Right cardiac atrium (tissue), 5 donors: ENCODE data around the gene ZNF112. TPM values are rescaled to one million over a fixed set of nuclear protein-coding genes. Genes with fewer than 3 reads are reported as not detected.
"Not testable (repeated sequence)": the region's sequence is repeated elsewhere in the genome, so short reads cannot be mapped to it uniquely, and the experiment has no call there.

Experiments
- ATAC-seq, 2 donors: fragments of 200-7000 bp; cut with Tn5 transposase; one replicate each; pipeline versions ENCODE4 v1.8.0 to v1.9.1; 2020; ENCODE audit warnings: moderate library complexity in 2 of 2, mild to moderate bottlenecking in 1 of 2
- DNase-seq, 3 donors: peaks; one replicate each; pipeline ENCODE4 v3.0.0-alpha.2; 2020
- H3K27ac ChIP-seq: one replicate; pipeline ENCODE4 v1.5.1; 2013; ENCODE audit warnings: mild to moderate bottlenecking, low read length, control low read depth, moderate library complexity
- H3K27me3 ChIP-seq: one replicate; pipeline ENCODE4 v1.6.1; 2013; ENCODE audit not compliant: control insufficient read depth, insufficient read depth
- H3K4me1 ChIP-seq: one replicate; pipeline ENCODE4 v1.6.1; 2013; ENCODE audit warnings: low read length; ENCODE audit not compliant: control insufficient read depth, insufficient read depth
- H3K4me3 ChIP-seq: one replicate; pipeline ENCODE4 v1.5.1; 2013; ENCODE audit warnings: low read length, control low read depth
- H3K9me3 ChIP-seq: one replicate; pipeline ENCODE4 v1.6.1; 2013; ENCODE audit warnings: low read length; ENCODE audit not compliant: control insufficient read depth
- WGBS: extraction: QIAGEN DNeasy Blood & Tissue Kit; methylation state at CpG from one replicate; pipeline ENCODE4 v1.1.7; 2013; 5-methylcytosine and 5-hydroxymethylcytosine counted together
- intact Hi-C, 4 donors: fragments of 100-400 bp; cut with DNase I; formaldehyde crosslinking; loops; one replicate each; pipeline versions ENCODE4 v1.11.0 to v1.14.0; 2022 to 2023
- long read RNA-seq, 4 donors: library from polyadenylated mRNA; unstranded; transcript quantifications; one replicate each; pipeline ENCODE4 v2.0.0, GENCODE V29; 2020 to 2021
- polyA plus RNA-seq: library from polyadenylated mRNA; stranded (reverse); fragments of 200-250 nt; gene quantifications from one replicate; pipeline ENCODE4 v1.2.3, GENCODE V29; 2013
- total RNA-seq, 4 donors: library from RNA; stranded (reverse); fragmentation: NEBNext Ultra II Directional; extraction: Animal tissue kit (Norgen Biotek cat#: 25700); gene quantifications; one replicate each; pipeline ENCODE4 v1.2.1, GENCODE V29; 2021
- donor health status: healthy with polysubstance abuse.
- donor health status: DM: no; HTN: yes; CAD: no.
- donor health status: DM: no; HTN: no; CAD: no.
- donor health status: DM: no; HTN: yes; CAD: no; lungs with severe emphysema.
- donor health status: DM: yes; HTN: yes; CAD: no.

Gene ZNF112
- 1 to 10 TPM; 5.2 to 7.3 (median 5.9) TPM for total RNA-seq
- polyA plus RNA-seq = 2.6 TPM
- long read RNA-seq, donor 1, partial matches to known transcripts = 2 of 7 reads
- long read RNA-seq, donor 1, other reads (novel, unspliced or antisense) = 1 of 7 reads
- long read RNA-seq, donor 2 = 0 reads
- long read RNA-seq, donor 3, partial matches to known transcripts = 1 of 8 reads
- long read RNA-seq, donor 3, other reads (novel, unspliced or antisense) = 1 of 8 reads
- long read RNA-seq, donor 4, partial matches to known transcripts = 0 of 1 reads
- long read RNA-seq, donor 4, other reads (novel, unspliced or antisense) = 0 of 1 reads

GRCh38 chr19:44356383-44357111, at the start of gene ZNF112:
TSS of gene ZNF112 (minus strand) at chr19:44356680. CDS start at chr19:44340539, 16,141 bp downstream.
- intact Hi-C loops = no loop called here
- Histone ChIP-seq H3K27ac (peak within 1 kb of the TSS; percentile 58), H3K9me3 (no peaks in the 10 kb centered on the region), H3K4me3 (peak within 1 kb of the TSS; percentile 56), H3K27me3 (no peaks in the 10 kb centered on the region), H3K4me1 (no peaks in the 10 kb centered on the region)
- DNase-seq (peak; percentile 87 to 91 (median 89)), ATAC-seq (peak; percentile 100)
- WGBS = under 1% methylated on average over 38 of the region's 38 CpGs

DNA sequence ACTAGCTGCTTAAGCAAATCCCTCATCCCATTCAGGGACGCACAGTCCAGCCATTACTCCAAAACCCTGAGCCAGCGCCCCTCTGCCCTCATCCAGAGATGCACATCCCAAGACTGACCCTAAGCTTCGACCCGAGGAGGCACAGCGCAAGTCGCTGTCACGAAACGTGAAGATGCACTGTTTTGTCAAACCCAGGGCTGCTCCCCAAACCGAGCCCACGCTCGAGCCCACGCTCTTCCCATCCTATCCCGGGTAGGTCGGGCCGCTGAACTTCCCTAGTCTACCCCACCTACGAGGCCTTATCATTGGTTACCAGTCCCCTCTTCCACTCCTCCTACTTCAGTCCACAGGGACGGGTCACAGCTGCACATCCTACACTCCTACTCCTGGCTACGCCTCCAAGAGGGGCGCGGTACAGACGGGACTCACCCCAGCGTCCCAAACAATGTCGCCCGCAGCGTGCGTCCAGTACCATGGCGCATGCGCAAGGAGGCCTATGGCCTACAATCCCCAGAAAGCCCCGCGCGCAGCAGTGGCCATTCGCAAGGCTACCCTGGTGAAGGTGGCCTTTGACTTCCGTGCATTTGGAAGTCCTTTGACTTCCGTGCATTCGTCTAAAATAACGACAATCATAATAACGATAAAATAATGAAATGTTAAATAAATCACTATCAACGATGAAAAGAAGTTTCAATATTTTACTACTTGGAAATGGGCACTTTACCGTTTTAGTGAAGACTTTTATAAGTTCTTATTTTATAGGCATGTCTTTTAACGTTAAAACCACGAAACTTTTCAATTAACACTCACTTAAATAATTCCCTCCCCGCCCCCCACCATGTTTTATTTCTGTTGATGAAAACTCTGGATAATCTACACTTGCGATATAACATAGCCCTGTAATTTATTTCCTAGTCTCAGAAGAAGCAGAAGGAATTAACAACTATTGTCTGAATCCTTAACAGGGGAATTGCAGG, 44.9 kb upstream of the ZNF112 start, which contains the start of gene ZNF285:
TSS of gene ZNF285 (minus strand) at position 470 of the 977 bp plus-strand sequence. CDS start 4,395 bp downstream, outside the sequence.
- no peak within 1 kb of the TSS for H3K27ac ChIP-seq
- no peaks in the 10 kb centered on the region for H3K27me3 ChIP-seq
- ATAC-seq (peak; percentile 100), DNase-seq (peak; percentile 97 to 99 (median 98))
- intact Hi-C loops = no loop called here
- peak within 1 kb of the TSS; percentile 46 for H3K4me3 ChIP-seq
- 6% methylated on average over 43 of the region's 43 CpGs for WGBS
- peaks cover 1% of the 10 kb centered on the region for H3K9me3 ChIP-seq
- H3K4me1 ChIP-seq = no peaks in the 10 kb centered on the region

GRCh38 chr19:44389268-44389667, 32.8 kb upstream of the ZNF112 start:
- DNase-seq, H3K27me3 ChIP-seq, H3K9me3 ChIP-seq, intact Hi-C loops, H3K4me3 ChIP-seq, H3K27ac ChIP-seq, H3K4me1 ChIP-seq, ATAC-seq: not testable (repeated sequence)
- 95% methylated on average over 4 of the region's 4 CpGs for WGBS

DNA sequence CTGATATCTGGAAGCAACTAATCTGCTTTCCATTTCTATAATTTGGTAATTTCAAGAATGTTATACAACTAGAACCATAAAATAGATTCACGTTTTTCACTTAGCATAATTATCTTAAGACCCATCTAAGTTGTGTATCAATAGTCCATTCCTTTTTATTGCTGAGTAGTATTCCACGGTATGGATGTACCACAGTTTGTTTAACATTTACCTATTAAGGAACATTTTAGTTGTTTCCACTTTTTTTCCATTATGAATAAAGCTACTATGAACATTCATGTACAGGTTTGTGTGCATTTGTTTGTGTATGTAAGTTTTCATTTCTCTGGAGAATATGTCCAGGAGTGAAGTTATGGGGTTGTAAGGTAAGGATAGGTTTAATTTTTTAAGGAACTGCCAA, 18.3 kb upstream of the ZNF112 start:
- ATAC-seq = no peak
- Histone ChIP-seq H3K9me3 (no peaks in the 10 kb centered on the region), H3K27me3 (no peaks in the 10 kb centered on the region), H3K4me1 (no peaks in the 10 kb centered on the region), H3K4me3 (no peak overlapping the region), H3K27ac (no peak overlapping the region)
- 48% methylated on average over 2 of the region's 2 CpGs for WGBS
- intact Hi-C loops = no loop called here
- no peak for DNase-seq

DNA sequence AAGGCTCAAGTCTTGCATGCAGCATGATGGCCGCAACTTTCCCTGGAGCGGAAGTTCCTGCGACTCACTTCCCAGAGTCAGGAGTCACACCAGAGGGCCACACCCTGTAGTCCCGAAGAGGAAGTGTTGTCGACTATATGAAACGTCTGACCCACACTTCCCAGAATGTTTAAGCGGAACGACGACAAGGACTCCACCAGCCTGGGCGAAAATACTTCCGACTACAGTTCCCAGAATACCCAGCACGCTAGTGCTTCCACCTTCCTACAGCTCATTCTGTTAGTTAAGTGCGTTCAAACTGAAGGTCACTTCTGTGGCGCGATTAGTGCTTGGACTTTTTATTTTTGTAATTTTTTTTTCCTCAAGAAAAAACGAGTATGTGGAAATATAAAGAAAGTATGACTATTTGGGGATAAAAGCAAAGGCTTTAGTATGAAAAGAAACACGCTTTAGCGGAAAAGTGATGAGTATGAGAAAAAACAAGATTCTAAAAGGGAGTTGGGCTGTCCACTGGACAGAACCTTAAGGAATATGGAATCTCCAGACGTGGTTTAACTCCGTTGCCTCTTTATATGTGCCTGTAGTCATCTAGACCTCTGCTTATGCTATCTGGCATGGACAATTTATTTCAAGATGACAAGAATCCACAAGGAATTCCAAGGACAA, 15.5 kb upstream of the ZNF112 start:
- DNase-seq = no peak
- peaks cover 2% of the 10 kb centered on the region for H3K9me3 ChIP-seq
- H3K4me3 ChIP-seq = no peak overlapping the region
- H3K27ac ChIP-seq = no peak overlapping the region
- no peaks in the 10 kb centered on the region for H3K27me3 ChIP-seq
- ATAC-seq = no peak
- intact Hi-C loops = no loop called here
- WGBS = 58% methylated on average over 20 of the region's 20 CpGs
- H3K4me1 ChIP-seq = no peaks in the 10 kb centered on the region

DNA sequence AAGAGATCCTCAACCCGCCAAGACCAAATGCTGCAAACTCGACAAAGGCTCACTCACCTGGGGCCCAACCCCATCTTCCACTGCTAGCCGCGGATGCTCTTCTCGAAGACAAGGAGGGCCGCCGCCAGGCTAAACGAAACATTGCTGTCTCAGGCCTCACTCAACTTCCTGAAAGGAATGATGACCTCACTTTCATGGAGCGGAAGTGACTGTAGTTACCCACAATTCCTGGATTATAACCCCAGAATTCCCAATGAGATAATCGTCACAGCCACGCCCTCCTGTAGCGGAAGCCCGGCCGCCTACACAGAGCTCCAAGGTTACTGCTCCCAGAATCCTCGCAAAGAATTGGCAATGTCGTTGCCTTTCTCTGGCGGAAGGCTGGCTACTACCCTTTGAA, 10.5 kb upstream of the ZNF112 start:
- Histone ChIP-seq H3K9me3 (peaks cover 2% of the 10 kb centered on the region), H3K4me1 (no peaks in the 10 kb centered on the region), H3K4me3 (no peak overlapping the region), H3K27ac (no peak overlapping the region), H3K27me3 (no peaks in the 10 kb centered on the region)
- DNase-seq (no peak), ATAC-seq (no peak)
- intact Hi-C loops = no loop called here
- 39% methylated on average over 17 of the region's 17 CpGs for WGBS

- Histone ChIP-seq H3K27me3 (no peaks in the 10 kb centered on the region), H3K9me3 (peaks cover 5% of the 10 kb centered on the region), H3K4me1 (no peaks in the 10 kb centered on the region), H3K27ac (no peak overlapping the region), H3K4me3 (no peak overlapping the region)
- WGBS = 86% methylated on average over 4 of the region's 4 CpGs
- ATAC-seq (no peak), DNase-seq (no peak)
- intact Hi-C loops = no loop called here
Observed at GRCh38 chr19:44346556-44346955, 9.9 kb downstream of the ZNF112 start.

DNA sequence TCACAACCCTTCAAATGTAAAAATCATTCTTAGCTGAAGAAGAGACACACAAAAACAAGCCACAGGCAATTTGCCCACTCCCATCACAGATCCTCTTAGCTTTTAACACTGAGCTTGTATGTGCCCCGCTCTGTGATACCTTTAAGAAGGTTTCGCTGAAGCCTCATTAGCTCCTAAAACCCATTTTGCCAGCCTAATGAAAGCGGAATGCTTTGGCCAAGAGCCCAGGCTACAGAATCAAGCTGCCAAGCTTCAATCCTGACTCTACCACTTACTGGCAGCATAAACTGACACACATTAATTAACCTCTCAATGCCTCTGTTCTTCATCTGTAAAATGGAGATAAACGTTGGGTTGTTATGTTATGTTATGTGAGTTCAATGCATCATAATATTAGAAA, 10.5 kb downstream of the ZNF112 start:
- peaks cover 5% of the 10 kb centered on the region for H3K9me3 ChIP-seq
- H3K27ac ChIP-seq = no peak overlapping the region
- H3K27me3 ChIP-seq = no peaks in the 10 kb centered on the region
- H3K4me1 ChIP-seq = no peaks in the 10 kb centered on the region
- whole genome bisulfite sequencing = 69% methylated on average over 4 of the region's 4 CpGs
- ATAC-seq (no peak), DNase-seq (no peak)
- H3K4me3 ChIP-seq = no peak overlapping the region
- intact Hi-C loops = no loop called here

GRCh38 chr19:44344255-44344654, 12.2 kb downstream of the ZNF112 start:
- 47% methylated on average over 1 of the region's 1 CpG for WGBS
- H3K4me1 ChIP-seq = no peaks in the 10 kb centered on the region
- DNase-seq (no peak), ATAC-seq (no peak)
- H3K4me3 ChIP-seq = no peak overlapping the region
- H3K27me3 ChIP-seq = no peaks in the 10 kb centered on the region
- intact Hi-C loops = no loop called here
- peaks cover 8% of the 10 kb centered on the region for H3K9me3 ChIP-seq
- H3K27ac ChIP-seq = no peak overlapping the region

DNA sequence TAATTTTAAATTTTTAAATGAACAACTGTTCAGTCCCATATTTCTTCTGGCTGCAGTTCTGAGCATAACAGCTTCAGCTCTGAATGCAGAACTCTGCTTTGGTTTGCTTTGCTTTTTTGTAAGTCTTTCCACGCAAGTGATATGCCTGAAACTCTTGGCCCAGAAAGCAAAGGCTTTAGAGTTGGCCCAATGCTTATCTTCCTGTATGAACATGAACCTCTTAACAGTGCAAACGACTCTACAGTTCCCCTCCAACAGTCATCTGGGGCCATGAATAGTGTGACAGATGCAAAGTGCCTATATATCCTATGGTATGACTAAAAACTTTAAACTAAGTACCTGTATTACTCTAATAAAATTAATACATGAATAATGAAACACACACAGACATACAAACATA, 14.7 kb downstream of the ZNF112 start:
- no peak overlapping the region for H3K4me3 ChIP-seq
- no peaks in the 10 kb centered on the region for H3K27me3 ChIP-seq
- peaks cover 10% of the 10 kb centered on the region for H3K9me3 ChIP-seq
- no peaks in the 10 kb centered on the region for H3K4me1 ChIP-seq
- H3K27ac ChIP-seq = no peak overlapping the region
- intact Hi-C loops = no loop called here
- 56% methylated on average over 2 of the region's 2 CpGs for WGBS
- ATAC-seq (no peak), DNase-seq (no peak)
